K562 (cell line): ENCODE results near the gene AAR2. TPM values are rescaled to one million over a fixed set of nuclear protein-coding genes. Genes with fewer than 3 reads are reported as not detected.

ENCODE experiments used
- ATAC-seq: fragments of 200-7000 bp; cut with Tn5 transposase; 3 replicates; pipeline ENCODE4 v1.9.1; 2020; ENCODE audit warnings: moderate library complexity
- BruUV-seq: library from RNA; stranded (reverse); fragments of 400-500 nt; replicated peaks from 2 replicates; lab custom pipeline; 2021; lab: Mats Ljungman, UMichigan
- CTCF ChIA-PET: fragments of 300-600 bp; formaldehyde crosslinking; extraction: SDS; loops from one replicate; lab custom pipeline; 2021; ENCODE audit warnings: low intra/inter-chr PET ratio; lab: Yijun Ruan, JAX
- POLR2A ChIA-PET: fragments of 300-600, 350-650 bp; sonication (Branson Sonifier 250); formaldehyde crosslinking; extraction: SDS; loops from one replicate; lab custom pipeline; 2021; ENCODE audit warnings: antibody characterized with exemption, inconsistent platforms; lab: Yijun Ruan, JAX
- DNase-seq, 4 experiments: peaks; one replicate each; pipeline versions ENCODE4 v3.0.0 to v3.0.0-alpha.2; 2011 to 2018; ENCODE audit warnings: low spot score in 3 of 4, mixed read lengths in 3 of 4; ENCODE audit errors: extremely low read depth in 1 of 4
- FAIRE-seq: peaks from 2 replicates; lab custom pipeline; 2011; peaks lifted over from hg19 to GRCh38; lab: Jason Lieb, UNC
- H2AFZ ChIP-seq: 2 replicates; pipeline ENCODE4 v1.6.0; 2011; ENCODE audit warnings: low read depth, low read length, control low read depth, inconsistent platforms
- H3K27ac ChIP-seq: fragments of 200-600 bp; 3 replicates; pipeline ENCODE4 v1.8.0; 2011; ENCODE audit warnings: low read depth, mild to moderate bottlenecking, control low read depth, inconsistent platforms, low read length, moderate library complexity, mixed read lengths; ENCODE audit errors: extremely low read depth
- H3K27me3 ChIP-seq, 2 experiments: fragments of 300-600 bp in 1 of 2; 2 replicates in 1 of 2; 3 replicates in 1 of 2; pipeline versions ENCODE4 v1.6.0 to v1.8.0; 2011; ENCODE audit warnings: inconsistent platforms in 2 of 2, low read length in 2 of 2, mild to moderate bottlenecking in 1 of 2, mixed read lengths in 1 of 2, moderate library complexity in 1 of 2; ENCODE audit not compliant: control insufficient read depth in 2 of 2, insufficient read depth in 2 of 2
- H3K36me3 ChIP-seq: fragments of 300-600 bp; 3 replicates; pipeline ENCODE4 v1.8.0; 2011; ENCODE audit warnings: mild to moderate bottlenecking, low read length, inconsistent platforms; ENCODE audit not compliant: control insufficient read depth, insufficient read depth
- H3K4me1 ChIP-seq, 2 experiments: fragments of 200-600 bp in 1 of 2; replicated peaks in 1 of 2; 2 replicates in 1 of 2; 3 replicates in 1 of 2; pipeline versions ENCODE4 v1.5.1 to v1.8.0; 2011; ENCODE audit warnings: inconsistent platforms in 2 of 2, low read length in 2 of 2, mild to moderate bottlenecking in 1 of 2, mixed read lengths in 1 of 2, moderate library complexity in 1 of 2; ENCODE audit not compliant: control insufficient read depth in 2 of 2, insufficient read depth in 2 of 2
- H3K4me2 ChIP-seq: 2 replicates; pipeline ENCODE4 v1.6.1; 2011; ENCODE audit warnings: low read length, control low read depth, inconsistent platforms, mixed read lengths; ENCODE audit not compliant: insufficient read depth
- H3K4me3 ChIP-seq: fragments of 200-600 bp; sonication (generic), shearing (Covaris generic); 2 replicates; pipeline ENCODE4 v1.5.1; 2016; ENCODE audit warnings: control low read depth, inconsistent platforms
- H3K79me2 ChIP-seq: fragments of 200-600 bp; 3 replicates; pipeline ENCODE4 v1.8.0; 2011; ENCODE audit warnings: low read length, inconsistent platforms; ENCODE audit not compliant: control insufficient read depth, insufficient read depth
- H3K9ac ChIP-seq, 2 experiments: 2 replicates each; pipeline versions ENCODE4 v1.6.0 to v1.6.1; 2011; ENCODE audit warnings: low read depth in 2 of 2, low read length in 2 of 2, control low read depth in 1 of 2, inconsistent platforms in 1 of 2, mild to moderate bottlenecking in 1 of 2, mixed read lengths in 1 of 2; ENCODE audit not compliant: insufficient read depth in 1 of 2
- H3K9me1 ChIP-seq: one replicate; pipeline ENCODE4 v1.6.0; 2011; ENCODE audit warnings: inconsistent platforms, mild to moderate bottlenecking, low read length, moderate library complexity; ENCODE audit not compliant: control insufficient read depth, insufficient read depth
- H3K9me3 ChIP-seq: replicated peaks from 2 replicates; pipeline ENCODE4 v1.5.1; 2011; ENCODE audit warnings: low read depth, low read length, inconsistent platforms; ENCODE audit not compliant: control insufficient read depth, insufficient read depth
- H4K20me1 ChIP-seq: replicated peaks from 2 replicates; pipeline ENCODE4 v1.6.1; 2011; ENCODE audit warnings: low read length, inconsistent platforms, mixed read lengths; ENCODE audit not compliant: control insufficient read depth, insufficient read depth
- CTCFL ChIP-seq: IDR thresholded peaks from 2 replicates; pipeline ENCODE4 v1.6.1; 2011; ENCODE audit warnings: borderline replicate concordance, low read depth, mild to moderate bottlenecking, moderate library complexity, low read length; ENCODE audit not compliant: insufficient read depth, poor library complexity, severe bottlenecking
- SPI1 ChIP-seq: IDR thresholded peaks from 2 replicates; pipeline ENCODE4 v1.6.1; 2011; ENCODE audit warnings: low read depth, low read length, control low read depth, borderline replicate concordance
- WGBS: fragments of 100-300 bp; shearing (Covaris generic); methylation state at CpG from one replicate; pipeline ENCODE4 v1.1.6; 2016; ENCODE audit warnings: low coverage, mixed read lengths; ENCODE audit not compliant: insufficient coverage; ENCODE audit errors: missing lambda C conversion rate; 5-methylcytosine and 5-hydroxymethylcytosine counted together
- in situ Hi-C: fragments of 300-500 bp; cut with MboI; formaldehyde crosslinking; loops from 4 replicates; pipeline ENCODE4 v1.15.0; 2018; ENCODE audit warnings: inconsistent platforms, mixed read lengths
- intact Hi-C: fragments of 100-400 bp; cut with micrococcal nuclease; formaldehyde crosslinking; loops from 2 replicates; pipeline ENCODE4 v1.14.2; 2022
- polyA plus RNA-seq, 8 experiments: library from polyadenylated mRNA; depleted of rRNA in 4 of 8; stranded (reverse) in 5 of 8; unstranded in 3 of 8; fragments of >200 nt; fragmentation: Nextera tagmentation in 2 of 8; fragmentation: Illumina TruSeq in 1 of 8; extraction: Ambion mirVana in 2 of 8; extraction: Trizol in 1 of 8; gene quantifications; 2 replicates each; pipeline versions ENCODE4 v1.2.1 to v1.2.3, GENCODE V29; 2011 to 2014; ENCODE audit warnings: inconsistent platforms in 1 of 8, missing spikeins in 1 of 8
- total RNA-seq, 7 experiments: library from RNA; depleted of rRNA in 6 of 7; stranded (reverse); fragments of >200 nt in 6 of 7; fragmentation: Illumina TruSeq in 2 of 7; extraction: Trizol in 2 of 7; gene quantifications; 2 replicates each; pipeline versions ENCODE4 v1.2.1 to v1.2.3, GENCODE V29; 2011 to 2021; ENCODE audit warnings: low replicate concordance in 1 of 7

The AAR2 gene
- total and polyA plus RNA-seq, 9 of the 15 experiments (the other 6 are each of a cell fraction or from before 2014, with no cell fraction given): 6.5 to 36.2 (median 24.7) TPM

DNA sequence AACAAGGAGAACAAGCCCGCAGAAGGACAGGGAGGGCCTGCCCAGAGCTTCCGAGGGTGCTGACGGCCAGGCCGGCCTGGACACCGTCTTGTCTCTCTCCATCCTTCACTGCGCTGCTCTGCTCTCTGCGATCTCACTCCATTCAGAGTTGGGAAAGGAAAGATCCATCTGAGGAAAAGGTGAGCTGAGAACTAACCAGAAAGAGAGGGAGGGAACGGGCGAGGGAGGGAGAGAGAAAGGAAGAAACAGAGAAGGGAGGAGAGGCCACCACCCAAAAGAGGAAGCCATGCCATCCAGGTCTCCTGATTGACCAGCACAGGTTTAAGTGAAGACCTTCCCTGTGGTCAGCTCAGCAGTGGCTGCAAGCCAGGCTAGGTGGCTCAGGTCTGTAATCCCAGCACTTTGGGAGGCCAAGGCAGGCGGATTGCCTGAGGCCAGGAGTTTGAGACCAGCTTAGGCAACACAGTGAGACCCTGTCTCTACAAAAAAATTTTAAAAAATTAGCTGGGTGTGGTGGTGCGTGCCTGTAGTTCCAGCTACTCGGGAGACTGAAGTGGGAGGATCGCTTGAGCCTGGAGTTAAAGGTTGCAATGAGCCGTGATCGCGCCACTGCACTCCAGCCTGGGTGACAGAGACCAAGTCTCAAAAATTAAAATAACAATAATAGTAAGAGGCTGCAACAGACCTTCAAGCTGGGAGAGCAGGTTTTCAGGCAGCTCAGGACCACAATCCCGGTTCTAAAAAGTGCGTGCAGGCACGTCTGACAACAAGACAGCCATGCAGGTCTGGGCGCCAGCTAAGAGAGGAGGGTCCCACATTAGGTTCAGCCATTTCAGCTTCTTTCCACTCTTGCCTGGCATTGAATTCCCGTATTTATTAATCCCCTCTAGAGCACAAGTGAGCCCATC, 35.6 kb downstream of the AAR2 start:
- DNase-seq (no peak), ATAC-seq (peak; percentile 30; the same call in 2 of the 3 replicates), FAIRE-seq (no peak)
- no peak overlapping the region for H3K4me2 ChIP-seq
- intact Hi-C loops (no loop called here), in situ Hi-C loops (no loop called here)
- H4K20me1 ChIP-seq: peaks cover 14% of the 10 kb centered on the region; the same call in 1 of the 2 replicates
- H2AFZ ChIP-seq: no peak overlapping the region
- no peaks in the 10 kb centered on the region for H3K9me3 ChIP-seq
- ChIA-PET CTCF (no interaction called here), POLR2A (interaction anchor here (0.7 to 1.0 kb wide), 3 partner anchors 9 to 1722 kb away, joined by 3 to 5 read pairs (median 3); no protein-coding TSS in a partner anchor)
- peak overlapping the region in 1 of 2 experiments; percentile 29; a peak in 1 of 4 replicates for H3K9ac ChIP-seq
- TF ChIP-seq CTCFL: no peak
- TF ChIP-seq SPI1: peak; percentile 65; the same call in 1 of the 2 replicates
- H3K9me1 ChIP-seq: no peaks in the 10 kb centered on the region
- peaks cover 0 to 11% of the 10 kb centered on the region in 2 experiments; a peak in 2 of 5 replicates for H3K4me1 ChIP-seq
- no peaks in the 10 kb centered on the region for H3K36me3 ChIP-seq
- H3K27me3 ChIP-seq: peaks cover 26 to 71% of the 10 kb centered on the region in 2 experiments
- WGBS: 8% methylated on average over 21 of the region's 21 CpGs
- no peak overlapping the region for H3K4me3 ChIP-seq
- H3K27ac ChIP-seq: no peak overlapping the region
- no TSS peak for BruUV-seq
- H3K79me2 ChIP-seq: no peaks in the 10 kb centered on the region
